ENCODE results near the gene SLC5A11. TPM values are rescaled to one million over a fixed set of nuclear protein-coding genes. Genes with fewer than 3 reads are reported as not detected.
"Not testable (repeated sequence)": the region's sequence is repeated elsewhere in the genome, so short reads cannot be mapped to it uniquely, and the experiment has no call there.

Gene SLC5A11
- total RNA-seq, 1 donor from 2014 or later, result 0.27 TPM

DNA sequence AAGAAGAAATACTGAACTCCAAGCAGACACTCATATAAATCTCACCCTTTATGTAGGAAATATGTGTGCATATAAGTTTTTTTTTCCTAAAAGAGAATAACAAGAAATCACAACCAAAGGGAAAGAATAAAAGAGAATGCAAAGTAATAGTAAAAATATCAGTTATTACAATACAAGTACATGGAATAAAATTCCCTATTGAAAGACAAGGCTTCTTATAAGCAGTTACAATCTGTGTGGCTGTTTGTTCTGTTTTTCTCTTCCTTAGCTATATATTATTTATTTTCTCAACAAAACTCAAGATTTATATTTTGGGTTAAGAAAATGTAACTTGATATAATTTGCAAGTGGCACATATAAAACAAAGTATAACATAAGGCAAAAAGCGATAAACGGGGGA lies 41.7 kb downstream of the SLC5A11 start:
- H3K9me3 ChIP-seq, result no peaks in the 10 kb centered on the region
- H3K4me1 ChIP-seq, result no peaks in the 10 kb centered on the region
- intact Hi-C loops (cut with DNase I), result no loop called here
- peaks cover 6% of the 10 kb centered on the region for H3K27me3 ChIP-seq (ENCODE audit: low read depth)
- H3K36me3 ChIP-seq, result no peaks in the 10 kb centered on the region
- no peak for DNase-seq
- ATAC-seq, result no peak
- TF ChIP-seq, protein P1, sequence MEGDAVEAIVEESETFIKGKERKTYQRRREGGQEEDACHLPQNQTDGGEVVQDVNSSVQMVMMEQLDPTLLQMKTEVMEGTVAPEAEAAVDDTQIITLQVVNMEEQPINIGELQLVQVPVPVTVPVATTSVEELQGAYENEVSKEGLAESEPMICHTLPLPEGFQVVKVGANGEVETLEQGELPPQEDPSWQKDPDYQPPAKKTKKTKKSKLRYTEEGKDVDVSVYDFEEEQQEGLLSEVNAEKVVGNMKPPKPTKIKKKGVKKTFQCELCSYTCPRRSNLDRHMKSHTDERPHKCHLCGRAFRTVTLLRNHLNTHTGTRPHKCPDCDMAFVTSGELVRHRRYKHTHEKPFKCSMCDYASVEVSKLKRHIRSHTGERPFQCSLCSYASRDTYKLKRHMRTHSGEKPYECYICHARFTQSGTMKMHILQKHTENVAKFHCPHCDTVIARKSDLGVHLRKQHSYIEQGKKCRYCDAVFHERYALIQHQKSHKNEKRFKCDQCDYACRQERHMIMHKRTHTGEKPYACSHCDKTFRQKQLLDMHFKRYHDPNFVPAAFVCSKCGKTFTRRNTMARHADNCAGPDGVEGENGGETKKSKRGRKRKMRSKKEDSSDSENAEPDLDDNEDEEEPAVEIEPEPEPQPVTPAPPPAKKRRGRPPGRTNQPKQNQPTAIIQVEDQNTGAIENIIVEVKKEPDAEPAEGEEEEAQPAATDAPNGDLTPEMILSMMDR (IDR thresholded peaks at IDR 0.05), result no peak
- no peak overlapping the region for H3K27ac ChIP-seq
- H3K4me3 ChIP-seq, result no peak overlapping the region

DNA sequence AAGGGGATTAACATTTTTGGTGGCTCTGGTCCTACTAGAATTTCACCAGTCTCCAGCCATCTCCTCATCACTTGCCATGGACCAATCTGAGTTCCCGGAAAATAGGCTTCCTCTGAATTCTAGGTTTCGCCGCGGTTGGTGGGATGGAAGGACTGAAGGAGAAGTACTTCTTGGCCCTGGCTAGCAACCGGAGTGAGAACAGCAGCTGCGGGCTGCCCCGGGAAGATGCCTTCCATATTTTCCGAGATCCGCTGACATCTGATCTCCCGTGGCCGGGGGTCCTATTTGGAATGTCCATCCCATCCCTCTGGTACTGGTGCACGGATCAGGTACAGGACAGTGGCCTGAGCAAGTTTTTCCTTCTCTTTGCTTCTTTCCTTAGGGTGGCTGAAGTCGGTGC lies 45.0 kb downstream of the SLC5A11 start:
- peaks cover 6% of the 10 kb centered on the region for H3K27me3 ChIP-seq (ENCODE audit: low read depth)
- no peak overlapping the region for H3K27ac ChIP-seq
- H3K4me3 ChIP-seq, result no peak overlapping the region
- H3K9me3 ChIP-seq, result no peaks in the 10 kb centered on the region
- H3K36me3 ChIP-seq, result no peaks in the 10 kb centered on the region
- intact Hi-C loops (cut with DNase I), result no loop called here
- no peaks in the 10 kb centered on the region for H3K4me1 ChIP-seq
- ATAC-seq (no peak), DNase-seq (no peak)
- TF ChIP-seq, protein P1 (IDR thresholded peaks at IDR 0.05), result no peak

DNA sequence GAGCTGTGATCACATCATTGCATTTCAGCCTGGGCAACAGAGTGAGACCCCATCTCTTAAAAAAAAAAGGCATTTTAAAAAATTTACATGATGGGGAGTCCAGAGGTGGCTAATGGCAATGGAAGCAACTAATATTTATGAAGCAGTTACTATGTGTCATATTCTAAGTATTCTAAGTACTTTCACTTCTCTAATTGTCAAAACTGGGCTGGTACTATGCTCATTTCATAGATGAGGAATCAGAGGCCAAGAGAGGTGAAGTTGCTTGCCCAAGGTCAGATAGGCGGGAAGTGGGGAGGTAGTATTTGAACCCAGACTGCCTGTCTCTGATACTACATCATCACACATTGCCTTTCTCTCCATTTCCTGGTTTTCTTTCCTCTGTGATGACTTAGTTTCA lies 50.7 kb downstream of the SLC5A11 start:
- Histone ChIP-seq H3K4me1 (no peaks in the 10 kb centered on the region), H3K27ac (no peak overlapping the region), H3K9me3 (no peaks in the 10 kb centered on the region), H3K4me3 (no peak overlapping the region), H3K27me3 (ENCODE audit: low read depth) (no peaks in the 10 kb centered on the region), H3K36me3 (no peaks in the 10 kb centered on the region)
- ATAC-seq (no peak), DNase-seq (no peak)
- intact Hi-C loops (cut with DNase I), result no loop called here
- TF ChIP-seq, protein P1 (IDR thresholded peaks at IDR 0.05), result no peak

DNA sequence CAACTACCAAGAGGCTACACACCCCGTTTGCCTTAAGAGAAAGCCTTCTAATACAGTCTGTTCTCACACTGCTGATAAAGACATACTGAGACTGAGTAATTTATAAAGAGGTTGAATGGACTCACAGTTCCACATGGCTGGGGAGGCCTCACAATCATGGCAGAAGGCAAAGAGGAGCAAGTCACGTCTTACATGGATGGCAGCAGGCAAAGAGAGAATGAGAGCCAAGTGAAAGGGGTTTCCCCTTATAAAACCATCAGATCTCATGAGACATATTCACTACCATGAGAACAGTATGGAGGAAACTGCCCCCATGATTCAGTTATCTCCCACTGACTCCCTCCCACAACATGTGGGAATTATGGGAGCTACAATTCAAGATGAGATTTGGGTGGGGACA lies 51.8 kb downstream of the SLC5A11 start:
- ATAC-seq; H3K27me3 ChIP-seq (ENCODE audit: low read depth); intact Hi-C loops (cut with DNase I); H3K4me1 ChIP-seq; H3K36me3 ChIP-seq; DNase-seq; H3K27ac ChIP-seq; H3K4me3 ChIP-seq; H3K9me3 ChIP-seq: not testable (repeated sequence)

DNA sequence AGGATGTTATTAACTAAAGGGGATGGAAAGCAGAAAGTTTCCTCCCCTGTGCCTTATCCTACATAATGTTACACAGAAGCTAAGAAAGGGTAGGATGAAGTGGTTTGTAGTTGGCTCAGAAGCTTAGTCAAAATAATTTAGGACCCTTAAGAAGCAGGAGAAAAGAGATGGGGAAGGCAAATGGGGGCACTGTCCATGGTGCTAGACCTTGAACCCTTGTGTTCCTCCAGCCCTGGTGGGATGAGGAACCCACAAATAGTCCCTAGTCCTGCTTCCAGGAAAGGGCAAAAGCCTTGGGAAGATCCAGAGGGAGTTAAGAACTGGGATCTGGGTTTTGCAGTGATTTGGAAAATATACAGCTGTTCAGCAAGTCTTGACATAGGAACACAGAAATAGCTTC lies 54.5 kb downstream of the SLC5A11 start:
- Histone ChIP-seq H3K27me3 (ENCODE audit: low read depth) (no peaks in the 10 kb centered on the region), H3K9me3 (no peaks in the 10 kb centered on the region), H3K4me1 (no peaks in the 10 kb centered on the region), H3K4me3 (no peak overlapping the region), H3K36me3 (no peaks in the 10 kb centered on the region), H3K27ac (no peak overlapping the region)
- ATAC-seq (no peak), DNase-seq (no peak)
- intact Hi-C loops (cut with DNase I), result no loop called here
- TF ChIP-seq, protein P1 (IDR thresholded peaks at IDR 0.05), result no peak

DNA sequence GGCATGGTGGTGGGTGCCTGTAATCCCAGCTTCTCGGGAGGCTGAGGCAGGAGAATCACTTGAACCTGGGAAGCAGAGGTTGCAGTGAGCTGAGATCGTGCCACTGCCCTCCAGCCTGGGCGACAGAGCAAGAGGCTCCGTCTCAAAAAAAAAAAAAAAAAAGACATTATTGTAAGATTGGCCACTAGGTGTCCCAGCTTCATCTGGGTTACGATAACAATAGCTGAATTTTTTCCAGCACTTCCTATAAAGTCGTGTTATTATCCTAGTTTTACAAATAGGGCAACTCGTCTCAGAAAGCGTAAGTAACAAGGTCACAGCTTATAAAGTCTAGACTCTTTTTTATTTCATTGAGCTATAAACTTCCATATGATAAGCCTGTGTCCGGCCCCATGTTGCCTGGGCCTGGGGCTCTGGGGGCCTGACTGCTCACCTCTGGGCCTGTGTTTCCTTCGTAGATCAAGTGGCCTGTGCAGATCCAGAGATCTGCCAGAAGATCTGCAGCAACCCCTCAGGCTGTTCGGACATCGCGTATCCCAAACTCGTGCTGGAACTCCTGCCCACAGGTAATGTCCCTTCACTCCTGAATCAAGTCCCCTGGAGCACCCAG lies 60.5 kb downstream of the SLC5A11 start:
- Histone ChIP-seq H3K27me3 (ENCODE audit: low read depth) (no peaks in the 10 kb centered on the region), H3K4me3 (no peak overlapping the region), H3K27ac (no peak overlapping the region), H3K36me3 (no peaks in the 10 kb centered on the region), H3K4me1 (no peaks in the 10 kb centered on the region), H3K9me3 (no peaks in the 10 kb centered on the region)
- ATAC-seq (no peak), DNase-seq (no peak)
- TF ChIP-seq, protein P1 (IDR thresholded peaks at IDR 0.05), result peak; percentile 39
- intact Hi-C loops (cut with DNase I), result no loop called here

Data from lower lobe of right lung (tissue), 2 donors.